Stimulated activated CD8-positive, alpha-beta memory T cell treated with anti-CD3 and anti-CD28 coated beads, Interleukin-2, amount 100 ng/mL, for 48 hours (primary cell): ENCODE measurements around the gene CDV3.
"Not testable (repeated sequence)": the region's sequence is repeated elsewhere in the genome, so short reads cannot be mapped to it uniquely, and the experiment has no call there.

Source experiments
- DNase-seq, 2 donors: peaks; one replicate each; pipeline ENCODE4 v3.0.0-alpha.2; 2020; ENCODE audit warnings: low read depth in 2 of 2

The CDV3 gene

GRCh38 chr3:133573629-133574194 is at the start of gene CDV3:
CDV3 (plus strand) TSS chr3:133573686; CDS start chr3:133574045, 359 bp downstream.
- DNase-seq: no peak

- not testable (repeated sequence) for DNase-seq
Observed at GRCh38 chr3:133523758-133524157, 49.7 kb upstream of the CDV3 start.

- no peak for DNase-seq
Observed at GRCh38 chr3:133525435-133525834, 48.1 kb upstream of the CDV3 start.

- DNase-seq: no peak
Observed at GRCh38 chr3:133527081-133527715, 46.3 kb upstream of the CDV3 start.

GRCh38 chr3:133529809-133530208 is 43.7 kb upstream of the CDV3 start:
- DNase-seq: no peak

GRCh38 chr3:133531981-133532380 is 41.5 kb upstream of the CDV3 start:
- no peak for DNase-seq

- no peak for DNase-seq
Observed at GRCh38 chr3:133532951-133533350, 40.5 kb upstream of the CDV3 start.

- DNase-seq: no peak
Observed at GRCh38 chr3:133535971-133536881, 37.3 kb upstream of the CDV3 start.

- DNase-seq: not testable (repeated sequence)
Observed at GRCh38 chr3:133537131-133537530, 36.4 kb upstream of the CDV3 start.

GRCh38 chr3:133538154-133538553 is 35.3 kb upstream of the CDV3 start:
- DNase-seq: no peak

GRCh38 chr3:133540896-133541674 is 32.4 kb upstream of the CDV3 start:
- no peak for DNase-seq

GRCh38 chr3:133542871-133543270 is 30.6 kb upstream of the CDV3 start:
- no peak for DNase-seq

GRCh38 chr3:133544983-133545382 is 28.5 kb upstream of the CDV3 start:
- DNase-seq: not testable (repeated sequence)

- no peak for DNase-seq
Observed at GRCh38 chr3:133547432-133548041, 25.9 kb upstream of the CDV3 start.

GRCh38 chr3:133548090-133548489 is 25.4 kb upstream of the CDV3 start:
- no peak for DNase-seq

GRCh38 chr3:133549565-133549964 is 23.9 kb upstream of the CDV3 start:
- no peak for DNase-seq

GRCh38 chr3:133551589-133551988 is 21.9 kb upstream of the CDV3 start:
- DNase-seq: not testable (repeated sequence)

GRCh38 chr3:133561679-133562078 is 11.8 kb upstream of the CDV3 start:
- no peak for DNase-seq

- no peak for DNase-seq
Observed at GRCh38 chr3:133562376-133562775, 11.1 kb upstream of the CDV3 start.

- DNase-seq: no peak
Observed at GRCh38 chr3:133563186-133563591, 10.3 kb upstream of the CDV3 start.

- DNase-seq: no peak
Observed at GRCh38 chr3:133563816-133564215, 9.7 kb upstream of the CDV3 start.
